Measurements from ENCODE around the gene AMZ2. TPM values are rescaled to one million over a fixed set of nuclear protein-coding genes. Genes with fewer than 3 reads are reported as not detected.

AMZ2 gene
- total RNA-seq, 2 donors from 2014 or later, result 185 to 224 TPM

GRCh38 chr17:68302666-68303065 lies 54.8 kb downstream of the AMZ2 start:
- Mint-ChIP-seq H3K9me3 (no peaks in the 10 kb centered on the region), H3K27me3 (ENCODE audit: low read depth) (no peaks in the 10 kb centered on the region), H3K36me3 (ENCODE audit: insufficient read depth in 2 of 2) (no peaks in the 10 kb centered on the region), H3K27ac (no peak overlapping the region), H3K4me3 (no peak overlapping the region), H3K4me1 (ENCODE audit: low read depth) (peaks cover 4% of the 10 kb centered on the region)
- DNase-seq, result no peak
- no peak for ATAC-seq (replicated peaks in 1 of 2)

- DNase-seq (no peak), ATAC-seq (replicated peaks in 1 of 2) (no peak)
- Mint-ChIP-seq H3K4me1 (ENCODE audit: low read depth) (no peaks in the 10 kb centered on the region), H3K36me3 (ENCODE audit: insufficient read depth in 2 of 2) (peaks cover 2 to 3% of the 10 kb centered on the region in 2 donors), H3K9me3 (no peaks in the 10 kb centered on the region), H3K27me3 (ENCODE audit: low read depth) (no peaks in the 10 kb centered on the region), H3K27ac (no peak overlapping the region), H3K4me3 (no peak overlapping the region)
Observed at GRCh38 chr17:68304706-68305105, 56.9 kb downstream of the AMZ2 start.

DNA sequence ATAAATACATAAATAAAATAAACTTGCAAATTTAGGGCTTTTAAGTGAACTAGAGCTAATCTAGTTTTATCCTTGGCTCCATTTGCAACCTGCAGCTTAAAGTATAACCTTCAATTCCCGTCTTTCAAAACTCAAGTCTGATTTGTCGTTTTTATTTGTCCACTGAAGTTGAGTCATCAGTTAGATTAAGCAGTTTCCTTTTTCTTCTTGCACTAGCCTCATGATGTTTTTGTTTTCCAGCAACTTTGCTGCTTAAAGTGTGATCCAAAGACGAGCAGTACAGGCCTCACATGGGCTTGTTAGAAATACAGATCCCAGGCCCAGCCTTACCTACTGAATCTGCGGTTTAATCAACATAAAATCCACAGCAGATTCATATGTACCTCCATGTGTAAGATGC lies 57.3 kb downstream of the AMZ2 start:
- Mint-ChIP-seq H3K4me3 (no peak overlapping the region), H3K27ac (no peak overlapping the region), H3K9me3 (no peaks in the 10 kb centered on the region), H3K27me3 (ENCODE audit: low read depth) (no peaks in the 10 kb centered on the region), H3K4me1 (ENCODE audit: low read depth) (peaks cover 4% of the 10 kb centered on the region), H3K36me3 (ENCODE audit: insufficient read depth in 2 of 2) (peaks cover 2 to 3% of the 10 kb centered on the region in 2 donors)
- DNase-seq (no peak), ATAC-seq (replicated peaks in 1 of 2) (no peak)

Other genes starting within 250 kb of the AMZ2 start
- gene KPNA2, start 212.3 kb upstream of the AMZ2 start, total RNA-seq, result 100 to 1,000 TPM; 193 to 201 TPM
- 1 to 10 TPM; 5.9 to 8.7 TPM for gene SLC16A6, start 43.1 kb downstream of the AMZ2 start, total RNA-seq
- gene ARSG, start 43.5 kb downstream of the AMZ2 start, total RNA-seq, result 10 to 100 TPM; 24.2 to 24.6 TPM
- 10 to 100 TPM; 61.0 to 85.8 TPM for gene WIPI1, start 209.5 kb downstream of the AMZ2 start, total RNA-seq

All from activated T-cell treated with anti-CD3 and anti-CD28 coated beads, Interleukin-2, amount 50 U/mL, for 72 hours (primary cell).